Measurements from ENCODE around the gene LCE3B. TPM values are rescaled to one million over a fixed set of nuclear protein-coding genes. Genes with fewer than 3 reads are reported as not detected.

Gene LCE3B
- total and polyA plus RNA-seq, 10 of the 15 experiments (the other 5 are each of a cell fraction or from before 2014, with no cell fraction given) = not detected

- in situ Hi-C loops (cut with MboI) (loop anchor here (5.0 to 10.0 kb wide), 2 partner anchors 269 to 566 kb away; no protein-coding TSS in a partner anchor), intact Hi-C loops (cut with micrococcal nuclease; ENCODE audit: unreplicated experiment) (loop anchor here (10.0 kb wide), 1 partner anchor 536 kb away; no protein-coding TSS in a partner anchor)
- Histone ChIP-seq H3K4me3 (no peak overlapping the region), H3K4me1 (ENCODE audit: control insufficient read depth, insufficient read depth, low read length) (no peaks in the 10 kb centered on the region), H3K79me2 (ENCODE audit: control insufficient read depth, insufficient read depth, low read length) (no peaks in the 10 kb centered on the region), H3K27me3 (replicated peaks in 1 of 2; ENCODE audit: control insufficient read depth in 2 of 2, insufficient read depth in 2 of 2, low read length in 1 of 2) (peaks cover 0 to 9% of the 10 kb centered on the region in 2 experiments; a peak in 3 of 4 replicates), H3K36me3 (ENCODE audit: control insufficient read depth in 2 of 2, insufficient read depth in 2 of 2, low read length in 1 of 2) (no peaks in the 10 kb centered on the region), H3K4me2 (ENCODE audit: control insufficient read depth, insufficient read depth) (no peak overlapping the region), H4K20me1 (ENCODE audit: control insufficient read depth, insufficient read depth) (no peaks in the 10 kb centered on the region), H3K27ac (ENCODE audit: control insufficient read depth, insufficient read depth) (no peak overlapping the region), H3K9ac (ENCODE audit: control insufficient read depth, insufficient read depth, low read length) (no peak overlapping the region), H2AFZ (ENCODE audit: control insufficient read depth, low read depth, low read length) (no peak overlapping the region), H3K9me3 (replicated peaks; ENCODE audit: control insufficient read depth, insufficient read depth, low read length) (no peaks in the 10 kb centered on the region)
- no peak for TF ChIP-seq NR2C2 (IDR thresholded peaks at IDR 0.05; ENCODE audit: borderline replicate concordance, control insufficient read depth, insufficient read length, low read depth)
- no peak for TF ChIP-seq CBX5 (IDR thresholded peaks at IDR 0.05; ENCODE audit: low read depth)
- TF ChIP-seq HDAC2 (IDR thresholded peaks at IDR 0.05) = no peak
- no peak for TF ChIP-seq BMI1 (IDR thresholded peaks at IDR 0.05; ENCODE audit: borderline replicate concordance)
- no peak for TF ChIP-seq EED (IDR thresholded peaks at IDR 0.05; ENCODE audit: low read depth)
- POLR2A ChIA-PET = no interaction called here
- FAIRE-seq (no peak), ATAC-seq (no peak), DNase-seq (ENCODE audit: low read depth, low spot score) (no peak)
- BruUV-seq (replicated peaks) = no TSS peak
- 18% methylated on average over 3 of the region's 3 CpGs for WGBS (ENCODE audit: insufficient coverage, insufficient replicate concordance, low lambda C conversion rate, missing lambda C conversion rate)
- RAD21 ChIA-PET (ENCODE audit: unreplicated experiment) = no interaction called here
- SMC1A ChIA-PET (ENCODE audit: uncharacterized antibody, unreplicated experiment) = no interaction called here
- CTCF ChIA-PET = interaction anchor here (1.1 kb wide), 1 partner anchor 534 kb away, joined by 3 read pairs; no protein-coding TSS in a partner anchor
Observed at GRCh38 chr1:152658649-152659048, 45.0 kb downstream of the LCE3B start.

- 2% methylated on average over 3 of the region's 3 CpGs for WGBS (ENCODE audit: insufficient coverage, insufficient replicate concordance, low lambda C conversion rate, missing lambda C conversion rate)
- intact Hi-C loops (cut with micrococcal nuclease; ENCODE audit: unreplicated experiment) (no loop called here), in situ Hi-C loops (cut with MboI) (no loop called here)
- Histone ChIP-seq H3K27me3 (replicated peaks in 1 of 2; ENCODE audit: control insufficient read depth in 2 of 2, insufficient read depth in 2 of 2, low read length in 1 of 2) (peaks cover 0 to 2% of the 10 kb centered on the region in 2 experiments; a peak in 2 of 4 replicates), H3K4me1 (ENCODE audit: control insufficient read depth, insufficient read depth, low read length) (no peaks in the 10 kb centered on the region), H3K4me3 (no peak within 1 kb of the TSS), H3K79me2 (ENCODE audit: control insufficient read depth, insufficient read depth, low read length) (no peaks in the 10 kb centered on the region), H3K9me3 (replicated peaks; ENCODE audit: control insufficient read depth, insufficient read depth, low read length) (no peaks in the 10 kb centered on the region), H3K9ac (ENCODE audit: control insufficient read depth, insufficient read depth, low read length) (no peak within 1 kb of the TSS), H3K4me2 (ENCODE audit: control insufficient read depth, insufficient read depth) (no peak within 1 kb of the TSS), H3K36me3 (ENCODE audit: control insufficient read depth in 2 of 2, insufficient read depth in 2 of 2, low read length in 1 of 2) (no peaks in the 10 kb centered on the region), H2AFZ (ENCODE audit: control insufficient read depth, low read depth, low read length) (no peak within 1 kb of the TSS), H4K20me1 (ENCODE audit: control insufficient read depth, insufficient read depth) (no peaks in the 10 kb centered on the region), H3K27ac (ENCODE audit: control insufficient read depth, insufficient read depth) (no peak within 1 kb of the TSS)
- ChIA-PET POLR2A (no interaction called here), CTCF (interaction anchor here (0.7 kb wide), 1 partner anchor 10 kb away, joined by 3 read pairs; no protein-coding TSS in a partner anchor), SMC1A (ENCODE audit: uncharacterized antibody, unreplicated experiment) (no interaction called here), RAD21 (ENCODE audit: unreplicated experiment) (no interaction called here)
- BruUV-seq (replicated peaks) = no TSS peak
- DNase-seq (ENCODE audit: low read depth, low spot score) = no peak
- no peak for FAIRE-seq
- ATAC-seq = no peak
- TF ChIP-seq HDGF (IDR thresholded peaks at IDR 0.05) (no peak), ESRRA (IDR thresholded peaks at IDR 0.05; ENCODE audit: low read length) (no peak), SREBF1 (IDR thresholded peaks at IDR 0.05; ENCODE audit: low read length) (no peak), NRF1 (conservative IDR thresholded peaks at IDR 0.05; ENCODE audit: low read depth, low read length) (no peak), CHD4 (IDR thresholded peaks at IDR 0.05) (no peak), NKRF (conservative IDR thresholded peaks at IDR 0.05) (no peak)
- TF ChIP-seq, protein P1, sequence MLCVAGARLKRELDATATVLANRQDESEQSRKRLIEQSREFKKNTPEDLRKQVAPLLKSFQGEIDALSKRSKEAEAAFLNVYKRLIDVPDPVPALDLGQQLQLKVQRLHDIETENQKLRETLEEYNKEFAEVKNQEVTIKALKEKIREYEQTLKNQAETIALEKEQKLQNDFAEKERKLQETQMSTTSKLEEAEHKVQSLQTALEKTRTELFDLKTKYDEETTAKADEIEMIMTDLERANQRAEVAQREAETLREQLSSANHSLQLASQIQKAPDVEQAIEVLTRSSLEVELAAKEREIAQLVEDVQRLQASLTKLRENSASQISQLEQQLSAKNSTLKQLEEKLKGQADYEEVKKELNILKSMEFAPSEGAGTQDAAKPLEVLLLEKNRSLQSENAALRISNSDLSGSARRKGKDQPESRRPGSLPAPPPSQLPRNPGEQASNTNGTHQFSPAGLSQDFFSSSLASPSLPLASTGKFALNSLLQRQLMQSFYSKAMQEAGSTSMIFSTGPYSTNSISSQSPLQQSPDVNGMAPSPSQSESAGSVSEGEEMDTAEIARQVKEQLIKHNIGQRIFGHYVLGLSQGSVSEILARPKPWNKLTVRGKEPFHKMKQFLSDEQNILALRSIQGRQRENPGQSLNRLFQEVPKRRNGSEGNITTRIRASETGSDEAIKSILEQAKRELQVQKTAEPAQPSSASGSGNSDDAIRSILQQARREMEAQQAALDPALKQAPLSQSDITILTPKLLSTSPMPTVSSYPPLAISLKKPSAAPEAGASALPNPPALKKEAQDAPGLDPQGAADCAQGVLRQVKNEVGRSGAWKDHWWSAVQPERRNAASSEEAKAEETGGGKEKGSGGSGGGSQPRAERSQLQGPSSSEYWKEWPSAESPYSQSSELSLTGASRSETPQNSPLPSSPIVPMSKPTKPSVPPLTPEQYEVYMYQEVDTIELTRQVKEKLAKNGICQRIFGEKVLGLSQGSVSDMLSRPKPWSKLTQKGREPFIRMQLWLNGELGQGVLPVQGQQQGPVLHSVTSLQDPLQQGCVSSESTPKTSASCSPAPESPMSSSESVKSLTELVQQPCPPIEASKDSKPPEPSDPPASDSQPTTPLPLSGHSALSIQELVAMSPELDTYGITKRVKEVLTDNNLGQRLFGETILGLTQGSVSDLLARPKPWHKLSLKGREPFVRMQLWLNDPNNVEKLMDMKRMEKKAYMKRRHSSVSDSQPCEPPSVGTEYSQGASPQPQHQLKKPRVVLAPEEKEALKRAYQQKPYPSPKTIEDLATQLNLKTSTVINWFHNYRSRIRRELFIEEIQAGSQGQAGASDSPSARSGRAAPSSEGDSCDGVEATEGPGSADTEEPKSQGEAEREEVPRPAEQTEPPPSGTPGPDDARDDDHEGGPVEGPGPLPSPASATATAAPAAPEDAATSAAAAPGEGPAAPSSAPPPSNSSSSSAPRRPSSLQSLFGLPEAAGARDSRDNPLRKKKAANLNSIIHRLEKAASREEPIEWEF (IDR thresholded peaks at IDR 0.05; ENCODE audit: insufficient replicate concordance, low read depth, low read length) = no peak
Observed at GRCh38 chr1:152663098-152663497, 49.5 kb downstream of the LCE3B start, which contains the start of gene LCE2D. LCE2D (plus strand) TSS chr1:152663380; CDS start chr1:152664106, 726 bp downstream.

Data from GM12878 (cell line).